ENCODE results near the gene TMEM223.
"Not testable (repeated sequence)": the region's sequence is repeated elsewhere in the genome, so short reads cannot be mapped to it uniquely, and the experiment has no call there.

Gene TMEM223

DNA sequence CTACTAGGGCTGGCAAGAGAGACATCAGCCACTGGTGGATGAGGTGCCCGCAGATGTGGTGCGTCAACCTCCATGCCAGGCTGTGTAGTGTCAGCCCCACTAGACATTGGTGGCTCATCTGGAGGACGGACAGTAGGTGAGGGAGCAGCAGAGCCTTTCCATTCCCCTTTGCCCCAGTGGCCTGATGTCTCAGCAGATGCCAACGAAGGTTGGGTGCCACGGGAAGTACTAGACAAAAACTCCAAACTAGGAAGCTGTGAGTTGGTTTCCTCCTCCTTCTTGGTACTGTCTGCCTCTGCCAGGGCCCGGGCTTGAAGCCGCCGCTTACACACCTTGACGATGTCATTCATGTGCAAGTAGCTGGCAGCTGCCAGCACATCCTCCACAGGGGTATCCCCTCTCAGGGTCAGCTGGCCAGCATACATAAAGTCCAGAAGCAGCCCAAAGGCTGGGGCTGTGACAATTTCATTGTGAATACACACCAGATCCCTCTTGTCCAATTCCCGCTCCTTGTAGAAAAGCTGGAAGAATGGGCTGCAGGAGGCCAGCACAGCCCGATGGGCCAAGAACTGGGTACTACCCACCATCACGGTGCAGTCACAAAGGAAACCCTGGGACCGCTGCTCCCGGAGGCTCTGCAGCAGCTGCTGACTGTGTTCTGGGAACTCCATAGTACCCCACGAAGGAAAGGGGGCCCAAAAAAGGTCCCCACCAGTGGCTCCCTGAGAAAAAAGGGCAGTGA, 38.6 kb downstream of the TMEM223 start:
- H3K9me2 ChIP-seq (replicated peaks; ENCODE audit: low read depth, low read length), result no peaks in the 10 kb centered on the region
- no peaks in the 10 kb centered on the region for H3K36me3 ChIP-seq (ENCODE audit: insufficient read depth, low read length)
- H3K79me2 ChIP-seq (ENCODE audit: insufficient read depth, low read length), result peaks cover 19% of the 10 kb centered on the region; the same call in 1 of the 2 replicates
- H3K9ac ChIP-seq (ENCODE audit: low read depth, low read length, poor library complexity, severe bottlenecking), result peak overlapping the region; percentile 72
- H3K4me3 ChIP-seq (ENCODE audit: low read length, poor library complexity, severe bottlenecking), result peak overlapping the region; percentile 78
- H3K27me3 ChIP-seq (ENCODE audit: insufficient read depth, low read length, poor library complexity, severe bottlenecking), result no peaks in the 10 kb centered on the region
- peaks cover 5% of the 10 kb centered on the region for H4K20me1 ChIP-seq (ENCODE audit: insufficient read depth, low read length, poor library complexity, severe bottlenecking)
- peaks cover 17% of the 10 kb centered on the region for H3K4me1 ChIP-seq (ENCODE audit: insufficient read depth, low read length, poor library complexity, severe bottlenecking)
- no peaks in the 10 kb centered on the region for H3F3A ChIP-seq (ENCODE audit: low read depth)
- TF ChIP-seq, protein P1, sequence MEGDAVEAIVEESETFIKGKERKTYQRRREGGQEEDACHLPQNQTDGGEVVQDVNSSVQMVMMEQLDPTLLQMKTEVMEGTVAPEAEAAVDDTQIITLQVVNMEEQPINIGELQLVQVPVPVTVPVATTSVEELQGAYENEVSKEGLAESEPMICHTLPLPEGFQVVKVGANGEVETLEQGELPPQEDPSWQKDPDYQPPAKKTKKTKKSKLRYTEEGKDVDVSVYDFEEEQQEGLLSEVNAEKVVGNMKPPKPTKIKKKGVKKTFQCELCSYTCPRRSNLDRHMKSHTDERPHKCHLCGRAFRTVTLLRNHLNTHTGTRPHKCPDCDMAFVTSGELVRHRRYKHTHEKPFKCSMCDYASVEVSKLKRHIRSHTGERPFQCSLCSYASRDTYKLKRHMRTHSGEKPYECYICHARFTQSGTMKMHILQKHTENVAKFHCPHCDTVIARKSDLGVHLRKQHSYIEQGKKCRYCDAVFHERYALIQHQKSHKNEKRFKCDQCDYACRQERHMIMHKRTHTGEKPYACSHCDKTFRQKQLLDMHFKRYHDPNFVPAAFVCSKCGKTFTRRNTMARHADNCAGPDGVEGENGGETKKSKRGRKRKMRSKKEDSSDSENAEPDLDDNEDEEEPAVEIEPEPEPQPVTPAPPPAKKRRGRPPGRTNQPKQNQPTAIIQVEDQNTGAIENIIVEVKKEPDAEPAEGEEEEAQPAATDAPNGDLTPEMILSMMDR (conservative IDR thresholded peaks at IDR 0.05; ENCODE audit: low read length), result no peak
- TF ChIP-seq EZH2phosphoT487 (IDR thresholded peaks at IDR 0.05; ENCODE audit: borderline replicate concordance), result no peak
- H2AFZ ChIP-seq (ENCODE audit: low read length), result no peak overlapping the region; the same call in 1 of the 2 replicates
- no peaks in the 10 kb centered on the region for H3K9me3 ChIP-seq (ENCODE audit: insufficient read depth, low read depth, low read length)
- peak overlapping the region; percentile 84 for H3K4me2 ChIP-seq (ENCODE audit: low read depth, low read length, poor library complexity, severe bottlenecking)

DNA sequence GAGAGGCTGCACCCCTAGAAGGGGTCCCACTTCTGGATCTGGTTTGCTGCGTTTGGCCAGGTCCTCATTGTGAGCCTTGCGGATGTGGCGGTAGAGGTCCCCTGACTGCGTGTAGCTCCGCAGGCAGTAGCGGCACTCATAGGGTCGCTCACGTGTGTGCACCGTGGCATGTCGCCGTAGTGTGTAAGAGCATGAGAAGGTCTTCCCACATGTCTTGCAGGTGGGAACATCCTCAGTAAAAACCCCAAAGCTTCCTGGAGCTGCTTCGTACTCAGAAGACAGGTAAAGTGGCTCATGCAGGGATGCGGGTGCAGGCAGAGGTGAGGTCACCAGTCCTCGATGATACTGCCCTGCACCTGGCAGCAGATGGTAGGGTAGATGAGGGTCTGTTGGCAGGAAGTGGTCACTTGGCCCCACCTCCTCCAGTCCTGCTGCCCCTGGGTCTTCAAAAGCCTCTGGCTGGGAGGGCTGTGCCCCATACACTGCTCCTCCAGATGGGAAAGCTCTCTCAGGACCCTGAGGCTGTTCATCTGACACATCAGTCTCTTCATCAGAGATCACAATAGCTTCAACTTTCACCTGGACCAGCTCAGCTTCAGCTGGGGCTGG, 39.5 kb downstream of the TMEM223 start:
- H3K79me2 ChIP-seq (ENCODE audit: insufficient read depth, low read length), result peaks cover 19% of the 10 kb centered on the region; the same call in 1 of the 2 replicates
- no peaks in the 10 kb centered on the region for H3K36me3 ChIP-seq (ENCODE audit: insufficient read depth, low read length)
- H3K9me2 ChIP-seq (replicated peaks; ENCODE audit: low read depth, low read length), result no peaks in the 10 kb centered on the region
- no peaks in the 10 kb centered on the region for H3K27me3 ChIP-seq (ENCODE audit: insufficient read depth, low read length, poor library complexity, severe bottlenecking)
- no peak overlapping the region for H3K4me3 ChIP-seq (ENCODE audit: low read length, poor library complexity, severe bottlenecking)
- no peak overlapping the region for H2AFZ ChIP-seq (ENCODE audit: low read length)
- H3F3A ChIP-seq (ENCODE audit: low read depth), result no peaks in the 10 kb centered on the region
- no peak for TF ChIP-seq EZH2phosphoT487 (IDR thresholded peaks at IDR 0.05; ENCODE audit: borderline replicate concordance)
- TF ChIP-seq, protein P1 (conservative IDR thresholded peaks at IDR 0.05; ENCODE audit: low read length), result no peak
- no peaks in the 10 kb centered on the region for H3K9me3 ChIP-seq (ENCODE audit: insufficient read depth, low read depth, low read length)
- peaks cover 17% of the 10 kb centered on the region for H3K4me1 ChIP-seq (ENCODE audit: insufficient read depth, low read length, poor library complexity, severe bottlenecking)
- peak overlapping the region; percentile 84 for H3K4me2 ChIP-seq (ENCODE audit: low read depth, low read length, poor library complexity, severe bottlenecking)
- H3K9ac ChIP-seq (ENCODE audit: low read depth, low read length, poor library complexity, severe bottlenecking), result peak overlapping the region; percentile 72
- H4K20me1 ChIP-seq (ENCODE audit: insufficient read depth, low read length, poor library complexity, severe bottlenecking), result peaks cover 5% of the 10 kb centered on the region

DNA sequence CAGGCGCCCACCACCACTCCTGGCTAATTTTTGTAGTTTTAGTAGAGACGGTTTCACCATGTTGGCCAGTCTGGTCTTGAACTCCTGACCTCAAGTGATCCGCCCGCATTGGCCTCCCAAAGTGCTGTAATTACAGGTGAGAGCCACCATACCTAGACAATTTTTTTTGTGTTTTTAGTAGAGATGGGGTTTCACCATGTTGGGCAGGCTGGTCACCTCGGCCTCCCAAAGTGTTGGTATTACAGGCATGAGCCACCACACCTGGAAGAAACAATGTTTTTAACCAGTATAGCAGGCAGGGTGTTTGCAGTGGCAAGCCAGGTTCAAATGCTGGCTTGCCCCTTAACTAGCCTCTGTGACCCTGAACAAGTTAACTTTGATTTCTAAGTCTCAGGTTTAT, 41.9 kb downstream of the TMEM223 start:
- H4K20me1 ChIP-seq (ENCODE audit: insufficient read depth, low read length, poor library complexity, severe bottlenecking); H3F3A ChIP-seq (ENCODE audit: low read depth); H3K4me3 ChIP-seq (ENCODE audit: low read length, poor library complexity, severe bottlenecking); H3K9me2 ChIP-seq (replicated peaks; ENCODE audit: low read depth, low read length); H3K9ac ChIP-seq (ENCODE audit: low read depth, low read length, poor library complexity, severe bottlenecking); H3K4me2 ChIP-seq (ENCODE audit: low read depth, low read length, poor library complexity, severe bottlenecking); H3K9me3 ChIP-seq (ENCODE audit: insufficient read depth, low read depth, low read length); H2AFZ ChIP-seq (ENCODE audit: low read length); H3K36me3 ChIP-seq (ENCODE audit: insufficient read depth, low read length); H3K27me3 ChIP-seq (ENCODE audit: insufficient read depth, low read length, poor library complexity, severe bottlenecking): not testable (repeated sequence)
- H3K4me1 ChIP-seq (ENCODE audit: insufficient read depth, low read length, poor library complexity, severe bottlenecking), result peaks cover 17% of the 10 kb centered on the region
- H3K79me2 ChIP-seq (ENCODE audit: insufficient read depth, low read length), result peaks cover 19% of the 10 kb centered on the region; the same call in 1 of the 2 replicates
